Liver (tissue), 9 donors: ENCODE measurements around the gene BCAR3. TPM values are rescaled to one million over a fixed set of nuclear protein-coding genes. Genes with fewer than 3 reads are reported as not detected.

Experiments used
- DNase-seq: peaks from one replicate; pipeline ENCODE4 v3.0.0-alpha.2; 2017; ENCODE audit warnings: low spot score
- H3K27ac ChIP-seq, 2 donors: one replicate each; pipeline ENCODE4 v1.7.0; 2013; ENCODE audit warnings: inconsistent platforms in 2 of 2, low read length in 2 of 2, control low read depth in 1 of 2, low read depth in 1 of 2, mild to moderate bottlenecking in 1 of 2
- H3K27me3 ChIP-seq, 4 donors: one replicate each; pipeline versions ENCODE4 v1.6.1 to v1.7.0; 2013; ENCODE audit warnings: low read length in 3 of 4, inconsistent platforms in 1 of 4, mild to moderate bottlenecking in 1 of 4, moderate library complexity in 1 of 4; ENCODE audit not compliant: control insufficient read depth in 4 of 4, insufficient read depth in 4 of 4
- H3K36me3 ChIP-seq, 4 donors: one replicate each; pipeline versions ENCODE4 v1.6.1 to v1.7.0; 2013; ENCODE audit warnings: low read length in 3 of 4, mild to moderate bottlenecking in 3 of 4, low read depth in 1 of 4, moderate library complexity in 1 of 4; ENCODE audit not compliant: control insufficient read depth in 4 of 4, insufficient read depth in 3 of 4
- H3K4me1 ChIP-seq, 4 donors: one replicate each; pipeline versions ENCODE4 v1.6.1 to v1.7.0; 2013; ENCODE audit warnings: low read length in 3 of 4, mild to moderate bottlenecking in 3 of 4, moderate library complexity in 1 of 4; ENCODE audit not compliant: control insufficient read depth in 4 of 4, insufficient read depth in 4 of 4
- H3K4me3 ChIP-seq, 3 donors: one replicate each; pipeline versions ENCODE4 v1.6.1 to v1.7.0; 2013; ENCODE audit warnings: low read length in 3 of 3, control low read depth in 1 of 3, low read depth in 1 of 3, mild to moderate bottlenecking in 1 of 3
- H3K9ac ChIP-seq, 2 donors: one replicate each; pipeline ENCODE4 v1.7.0; 2013; ENCODE audit warnings: low read length in 2 of 2, mild to moderate bottlenecking in 2 of 2, moderate library complexity in 2 of 2, control low read depth in 1 of 2, low read depth in 1 of 2
- H3K9me3 ChIP-seq, 4 donors: one replicate each; pipeline versions ENCODE4 v1.6.1 to v1.7.0; 2013; ENCODE audit warnings: low read length in 3 of 4; ENCODE audit not compliant: control insufficient read depth in 4 of 4
- ATF3 ChIP-seq: IDR thresholded peaks from 2 replicates; pipeline ENCODE4 v1.6.1; 2016; ENCODE audit warnings: antibody characterized with exemption
- CTCF ChIP-seq: fragments of 150-350 bp; IDR thresholded peaks from 2 replicates; pipeline ENCODE4 v1.5.1; 2017; ENCODE audit warnings: improper control_type of control experiment, low read depth, low read length; ENCODE audit not compliant: missing input control
- FOXA1 ChIP-seq: IDR thresholded peaks from 2 replicates; pipeline ENCODE4 v1.6.1; 2016; ENCODE audit warnings: antibody characterized with exemption
- FOXA2 ChIP-seq: IDR thresholded peaks from 2 replicates; pipeline ENCODE4 v1.6.1; 2016; ENCODE audit warnings: antibody characterized with exemption
- HNF4A ChIP-seq, 2 donors: conservative IDR thresholded peaks; 2 replicates each; pipeline ENCODE4 v1.6.1; 2016; ENCODE audit warnings: antibody characterized with exemption in 2 of 2, mild to moderate bottlenecking in 2 of 2
- HNF4G ChIP-seq: IDR thresholded peaks from 2 replicates; pipeline ENCODE4 v1.6.1; 2016; ENCODE audit warnings: antibody characterized with exemption
- JUND ChIP-seq, 2 donors: IDR thresholded peaks; 2 replicates each; pipeline ENCODE4 v1.6.1; 2016; ENCODE audit warnings: antibody characterized with exemption in 2 of 2
- MAX ChIP-seq: IDR thresholded peaks from 2 replicates; pipeline ENCODE4 v1.6.1; 2016; ENCODE audit warnings: antibody characterized with exemption
- NR2F2 ChIP-seq: IDR thresholded peaks from 2 replicates; pipeline ENCODE4 v1.6.1; 2016; ENCODE audit warnings: antibody characterized with exemption
- RAD21 ChIP-seq, 2 donors: IDR thresholded peaks; 2 replicates each; pipeline ENCODE4 v1.6.1; 2016; ENCODE audit warnings: antibody characterized with exemption in 2 of 2, mild to moderate bottlenecking in 2 of 2
- REST ChIP-seq: IDR thresholded peaks from 2 replicates; pipeline ENCODE4 v1.6.1; 2016; ENCODE audit warnings: antibody characterized with exemption, mild to moderate bottlenecking
- RXRA ChIP-seq, 2 donors: IDR thresholded peaks; 2 replicates each; pipeline ENCODE4 v1.6.1; 2017 to 2018; ENCODE audit warnings: antibody characterized with exemption in 2 of 2, mild to moderate bottlenecking in 1 of 2
- SP1 ChIP-seq: IDR thresholded peaks from 2 replicates; pipeline ENCODE4 v1.6.1; 2018; ENCODE audit warnings: antibody characterized with exemption, mild to moderate bottlenecking
- TAF1 ChIP-seq: conservative IDR thresholded peaks from 2 replicates; pipeline ENCODE4 v1.6.1; 2016; ENCODE audit warnings: antibody characterized with exemption, mild to moderate bottlenecking
- YY1 ChIP-seq: IDR thresholded peaks from 2 replicates; pipeline ENCODE4 v1.6.1; 2016; ENCODE audit warnings: antibody characterized with exemption, mild to moderate bottlenecking
- ZBTB33 ChIP-seq: IDR thresholded peaks from 2 replicates; pipeline ENCODE4 v1.6.1; 2016; ENCODE audit warnings: antibody characterized with exemption
- WGBS: extraction: QIAGEN DNeasy Blood & Tissue Kit; methylation state at CpG from one replicate; pipeline ENCODE4 v1.1.7; 2013; 5-methylcytosine and 5-hydroxymethylcytosine counted together
- polyA plus RNA-seq, 2 donors: library from polyadenylated mRNA; stranded (reverse) in 1 of 2; unstranded in 1 of 2; fragments of 200-250 nt in 1 of 2; fragments of >200 nt in 1 of 2; fragmentation: Nextera tagmentation in 1 of 2; extraction: Ambion mirVana in 1 of 2; gene quantifications; one replicate each; pipeline versions ENCODE4 v1.2.1 to v1.2.3, GENCODE V29; 2013 to 2015
- total RNA-seq, 2 donors: library from RNA; depleted of rRNA; stranded (reverse); fragments of >200 nt; gene quantifications; one replicate each; pipeline ENCODE4 v1.2.3, GENCODE V29; 2014
- donor health status: healthy.
- donor health status: healthy.
- donor health status: healthy.
- donor health status: healthy.
- donor health status: healthy.

BCAR3 gene
- total and polyA plus RNA-seq, 4 donors: 2.8 to 10.3 (median 7.7) TPM

- Histone ChIP-seq H3K36me3 (no peaks in the 10 kb centered on the region), H3K9ac (no peak overlapping the region), H3K4me1 (peaks cover 0 to 6% (median 2%) of the 10 kb centered on the region in 4 donors), H3K27ac (no peak overlapping the region), H3K27me3 (no peaks in the 10 kb centered on the region), H3K4me3 (no peak overlapping the region), H3K9me3 (no peaks in the 10 kb centered on the region)
- DNase-seq: no peak
- TF ChIP-seq JUND (IDR thresholded peaks at IDR 0.05) (no peak), TAF1 (no peak)
- WGBS: 100% methylated on average over 1 of the region's 1 CpG
Measured at GRCh38 chr1:93714356-93714755, 32.7 kb upstream of the BCAR3 start.

GRCh38 chr1:93713341-93713740 lies 31.7 kb upstream of the BCAR3 start:
- TF ChIP-seq MAX (no peak), RAD21 (IDR thresholded peaks at IDR 0.05) (no peak), ATF3 (no peak), NR2F2 (no peak), JUND (IDR thresholded peaks at IDR 0.05) (no peak), HNF4G (no peak), ZBTB33 (no peak), FOXA2 (no peak)
- DNase-seq: no peak
- no peak overlapping the region for H3K27ac ChIP-seq
- no peaks in the 10 kb centered on the region for H3K36me3 ChIP-seq
- peaks cover 0 to 6% (median 2%) of the 10 kb centered on the region in 4 donors for H3K4me1 ChIP-seq
- H3K27me3 ChIP-seq: no peaks in the 10 kb centered on the region
- H3K9ac ChIP-seq: no peak overlapping the region
- no peaks in the 10 kb centered on the region for H3K9me3 ChIP-seq
- H3K4me3 ChIP-seq: no peak overlapping the region

GRCh38 chr1:93712741-93713140 lies 31.1 kb upstream of the BCAR3 start:
- Histone ChIP-seq H3K27ac (no peak overlapping the region), H3K9me3 (no peaks in the 10 kb centered on the region), H3K36me3 (no peaks in the 10 kb centered on the region), H3K27me3 (no peaks in the 10 kb centered on the region), H3K9ac (no peak overlapping the region), H3K4me1 (peaks cover 0 to 6% (median 2%) of the 10 kb centered on the region in 4 donors), H3K4me3 (no peak overlapping the region)
- TF ChIP-seq FOXA2: no peak
- TF ChIP-seq HNF4G: no peak
- no peak for TF ChIP-seq HNF4A (conservative IDR thresholded peaks at IDR 0.05)
- TF ChIP-seq TAF1: no peak
- no peak for TF ChIP-seq REST
- no peak for TF ChIP-seq NR2F2
- TF ChIP-seq FOXA1: no peak
- no peak for TF ChIP-seq CTCF
- no peak for TF ChIP-seq RAD21 (IDR thresholded peaks at IDR 0.05)
- TF ChIP-seq JUND (IDR thresholded peaks at IDR 0.05): no peak
- no peak for TF ChIP-seq SP1
- no peak for TF ChIP-seq RXRA (IDR thresholded peaks at IDR 0.05)
- TF ChIP-seq ZBTB33: no peak
- no peak for TF ChIP-seq ATF3
- TF ChIP-seq YY1: no peak
- no peak for TF ChIP-seq MAX
- DNase-seq: no peak
- WGBS: 82% methylated on average over 2 of the region's 2 CpGs
